ENCODE data around the gene MFSD12.

- TF ChIP-seq CTCF (conservative IDR thresholded peaks at IDR 0.05 in 1 of 2, IDR thresholded peaks at IDR 0.05 in 1 of 2; ENCODE audit: extremely low read depth in 1 of 2, insufficient read depth in 1 of 2, low read depth in 1 of 2, low read length in 2 of 2) (no peak), EZH2 (IDR thresholded peaks at IDR 0.05; ENCODE audit: borderline replicate concordance, low read length) (no peak)
Observed at GRCh38 chr19:3535235-3535535, 22.2 kb downstream of the MFSD12 start.

All from mammary epithelial cell (primary cell).